ENCODE results near the gene SDR9C7. TPM values are rescaled to one million over a fixed set of nuclear protein-coding genes. Genes with fewer than 3 reads are reported as not detected.
"Not testable (repeated sequence)": the region's sequence is repeated elsewhere in the genome, so short reads cannot be mapped to it uniquely, and the experiment has no call there.

Gene SDR9C7
- total RNA-seq, 1 donor from 2014 or later: not detected

GRCh38 chr12:56921346-56921745, 12.9 kb downstream of the SDR9C7 start:
- Mint-ChIP-seq H3K4me3 (no peak overlapping the region), H3K9me3 (peaks cover 4% of the 10 kb centered on the region), H3K27ac (no peak overlapping the region), H3K27me3 (ENCODE audit: insufficient read depth) (no peaks in the 10 kb centered on the region), H3K4me1 (ENCODE audit: low read depth) (no peaks in the 10 kb centered on the region), H3K36me3 (ENCODE audit: low read depth) (no peaks in the 10 kb centered on the region)
- no peak for DNase-seq (ENCODE audit: low spot score)
- intact Hi-C loops (cut with micrococcal nuclease): no loop called here

- H3K4me3 Mint-ChIP-seq; H3K36me3 Mint-ChIP-seq (ENCODE audit: low read depth); intact Hi-C loops (cut with micrococcal nuclease); DNase-seq (ENCODE audit: low spot score); H3K27me3 Mint-ChIP-seq (ENCODE audit: insufficient read depth); H3K27ac Mint-ChIP-seq; H3K4me1 Mint-ChIP-seq (ENCODE audit: low read depth); H3K9me3 Mint-ChIP-seq: not testable (repeated sequence)
Observed at GRCh38 chr12:56918139-56918538, 16.1 kb downstream of the SDR9C7 start.

DNA sequence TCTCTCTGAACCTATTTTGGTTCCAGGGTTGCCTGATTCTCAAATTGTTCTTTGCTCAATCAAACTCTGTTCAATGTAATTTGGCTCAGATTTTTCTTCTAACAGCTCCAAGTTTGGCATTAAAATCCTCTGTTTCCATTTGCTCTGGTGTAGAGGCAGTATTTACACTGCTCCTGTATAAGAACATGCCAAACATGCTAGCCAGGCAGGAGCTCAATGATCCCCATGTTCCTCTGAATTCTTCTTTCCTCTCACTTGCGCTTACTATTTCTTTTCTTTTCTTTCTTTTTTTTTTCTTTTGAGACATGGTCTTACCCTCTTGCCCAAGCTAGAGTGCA, 17.2 kb downstream of the SDR9C7 start:
- H3K9me3 Mint-ChIP-seq: peaks cover 4% of the 10 kb centered on the region
- intact Hi-C loops (cut with micrococcal nuclease): no loop called here
- no peak overlapping the region for H3K4me3 Mint-ChIP-seq
- DNase-seq (ENCODE audit: low spot score): no peak
- H3K4me1 Mint-ChIP-seq (ENCODE audit: low read depth): no peaks in the 10 kb centered on the region
- no peak overlapping the region for H3K27ac Mint-ChIP-seq
- no peaks in the 10 kb centered on the region for H3K36me3 Mint-ChIP-seq (ENCODE audit: low read depth)
- peaks cover under 1% of the 10 kb centered on the region for H3K27me3 Mint-ChIP-seq (ENCODE audit: insufficient read depth)

- Mint-ChIP-seq H3K4me1 (ENCODE audit: low read depth) (no peaks in the 10 kb centered on the region), H3K27ac (no peak overlapping the region), H3K36me3 (ENCODE audit: low read depth) (no peaks in the 10 kb centered on the region), H3K4me3 (no peak overlapping the region), H3K27me3 (ENCODE audit: insufficient read depth) (peaks cover 2% of the 10 kb centered on the region), H3K9me3 (peaks cover 4% of the 10 kb centered on the region)
- no peak for DNase-seq (ENCODE audit: low spot score)
- intact Hi-C loops (cut with micrococcal nuclease): no loop called here
Observed at GRCh38 chr12:56916296-56916995, 17.8 kb downstream of the SDR9C7 start.

GRCh38 chr12:56914724-56915123, 19.5 kb downstream of the SDR9C7 start:
- DNase-seq (ENCODE audit: low spot score): no peak
- Mint-ChIP-seq H3K4me3 (no peak overlapping the region), H3K4me1 (ENCODE audit: low read depth) (no peaks in the 10 kb centered on the region), H3K36me3 (ENCODE audit: low read depth) (no peaks in the 10 kb centered on the region), H3K9me3 (peaks cover 11% of the 10 kb centered on the region), H3K27me3 (ENCODE audit: insufficient read depth) (peaks cover 2% of the 10 kb centered on the region), H3K27ac (no peak overlapping the region)
- intact Hi-C loops (cut with micrococcal nuclease): no loop called here

DNA sequence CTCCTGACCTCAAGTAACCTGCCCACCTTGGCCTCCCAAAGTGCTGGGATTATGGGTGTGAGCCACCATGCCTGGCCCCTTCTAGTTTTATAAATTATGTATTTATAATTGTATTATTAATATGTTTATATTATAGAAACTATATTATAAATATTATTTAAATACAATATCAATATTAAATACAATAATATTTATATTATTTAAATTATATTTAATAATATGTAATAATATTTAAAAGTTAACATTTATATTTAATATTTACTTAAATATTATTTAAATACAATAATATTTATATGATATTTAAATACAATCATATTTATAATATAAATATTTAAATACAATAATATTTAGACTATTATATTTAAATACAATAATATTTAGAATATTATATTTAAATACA, 20.0 kb downstream of the SDR9C7 start:
- Mint-ChIP-seq H3K27ac (no peak overlapping the region), H3K4me3 (no peak overlapping the region), H3K36me3 (ENCODE audit: low read depth) (no peaks in the 10 kb centered on the region), H3K4me1 (ENCODE audit: low read depth) (no peaks in the 10 kb centered on the region), H3K9me3 (peaks cover 15% of the 10 kb centered on the region), H3K27me3 (ENCODE audit: insufficient read depth) (peaks cover 2% of the 10 kb centered on the region)
- DNase-seq (ENCODE audit: low spot score): no peak
- intact Hi-C loops (cut with micrococcal nuclease): no loop called here

- intact Hi-C loops (cut with micrococcal nuclease); H3K4me3 Mint-ChIP-seq; H3K4me1 Mint-ChIP-seq (ENCODE audit: low read depth); H3K27me3 Mint-ChIP-seq (ENCODE audit: insufficient read depth); H3K36me3 Mint-ChIP-seq (ENCODE audit: low read depth); H3K27ac Mint-ChIP-seq; DNase-seq (ENCODE audit: low spot score): not testable (repeated sequence)
- H3K9me3 Mint-ChIP-seq: peaks cover 32% of the 10 kb centered on the region
Observed at GRCh38 chr12:56909403-56909802, 24.8 kb downstream of the SDR9C7 start.

GRCh38 chr12:56908136-56908535, 26.1 kb downstream of the SDR9C7 start:
- H3K27ac Mint-ChIP-seq: no peak overlapping the region
- no peaks in the 10 kb centered on the region for H3K36me3 Mint-ChIP-seq (ENCODE audit: low read depth)
- H3K4me1 Mint-ChIP-seq (ENCODE audit: low read depth): no peaks in the 10 kb centered on the region
- DNase-seq (ENCODE audit: low spot score): no peak
- no peak overlapping the region for H3K4me3 Mint-ChIP-seq
- peaks cover 4% of the 10 kb centered on the region for H3K27me3 Mint-ChIP-seq (ENCODE audit: insufficient read depth)
- intact Hi-C loops (cut with micrococcal nuclease): no loop called here
- peaks cover 32% of the 10 kb centered on the region for H3K9me3 Mint-ChIP-seq

- intact Hi-C loops (cut with micrococcal nuclease): no loop called here
- no peak overlapping the region for H3K4me3 Mint-ChIP-seq
- no peaks in the 10 kb centered on the region for H3K4me1 Mint-ChIP-seq (ENCODE audit: low read depth)
- no peaks in the 10 kb centered on the region for H3K36me3 Mint-ChIP-seq (ENCODE audit: low read depth)
- no peak for DNase-seq (ENCODE audit: low spot score)
- peaks cover 3% of the 10 kb centered on the region for H3K27me3 Mint-ChIP-seq (ENCODE audit: insufficient read depth)
- peaks cover 43% of the 10 kb centered on the region for H3K9me3 Mint-ChIP-seq
- no peak overlapping the region for H3K27ac Mint-ChIP-seq
Observed at GRCh38 chr12:56905852-56906251, 28.4 kb downstream of the SDR9C7 start.

- no peak for DNase-seq (ENCODE audit: low spot score)
- Mint-ChIP-seq H3K4me1 (ENCODE audit: low read depth) (no peaks in the 10 kb centered on the region), H3K27me3 (ENCODE audit: insufficient read depth) (peaks cover 3% of the 10 kb centered on the region), H3K36me3 (ENCODE audit: low read depth) (no peaks in the 10 kb centered on the region), H3K9me3 (peaks cover 30% of the 10 kb centered on the region), H3K27ac (no peak overlapping the region), H3K4me3 (no peak overlapping the region)
- intact Hi-C loops (cut with micrococcal nuclease): no loop called here
Observed at GRCh38 chr12:56903374-56903773, 30.8 kb downstream of the SDR9C7 start.

DNA sequence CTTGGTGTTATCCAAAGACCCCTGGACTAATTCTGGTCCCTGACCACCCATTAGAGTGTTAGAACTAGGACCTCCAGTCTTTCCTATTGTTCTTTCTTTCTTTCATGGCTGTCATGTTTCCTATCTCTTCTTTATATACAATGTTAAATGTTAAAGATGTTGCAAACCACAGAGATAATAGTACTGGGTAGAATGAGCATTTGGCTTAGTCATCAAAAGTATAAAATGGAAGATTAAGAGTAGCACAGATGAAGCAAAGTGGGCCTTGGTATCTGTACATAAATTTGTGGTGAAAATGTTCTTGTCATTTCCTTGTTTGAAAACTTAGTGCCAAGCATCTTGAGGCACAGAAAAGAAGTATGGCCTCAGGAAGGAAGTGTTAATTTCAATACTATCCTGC, 32.9 kb downstream of the SDR9C7 start:
- H3K4me3 Mint-ChIP-seq; H3K4me1 Mint-ChIP-seq (ENCODE audit: low read depth); intact Hi-C loops (cut with micrococcal nuclease); H3K27ac Mint-ChIP-seq; DNase-seq (ENCODE audit: low spot score); H3K27me3 Mint-ChIP-seq (ENCODE audit: insufficient read depth); H3K36me3 Mint-ChIP-seq (ENCODE audit: low read depth): not testable (repeated sequence)
- peaks cover 22% of the 10 kb centered on the region for H3K9me3 Mint-ChIP-seq

- Mint-ChIP-seq H3K36me3 (ENCODE audit: low read depth) (no peaks in the 10 kb centered on the region), H3K9me3 (peaks cover 22% of the 10 kb centered on the region), H3K4me1 (ENCODE audit: low read depth) (no peaks in the 10 kb centered on the region), H3K4me3 (no peak overlapping the region), H3K27me3 (ENCODE audit: insufficient read depth) (peaks cover 3% of the 10 kb centered on the region), H3K27ac (no peak overlapping the region)
- intact Hi-C loops (cut with micrococcal nuclease): no loop called here
- no peak for DNase-seq (ENCODE audit: low spot score)
Observed at GRCh38 chr12:56900583-56900982, 33.6 kb downstream of the SDR9C7 start.

GRCh38 chr12:56898938-56899337, 35.3 kb downstream of the SDR9C7 start:
- no peak overlapping the region for H3K4me3 Mint-ChIP-seq
- no peak overlapping the region for H3K27ac Mint-ChIP-seq
- H3K9me3 Mint-ChIP-seq: peaks cover 23% of the 10 kb centered on the region
- intact Hi-C loops (cut with micrococcal nuclease): no loop called here
- H3K36me3 Mint-ChIP-seq (ENCODE audit: low read depth): no peaks in the 10 kb centered on the region
- DNase-seq (ENCODE audit: low spot score): no peak
- H3K27me3 Mint-ChIP-seq (ENCODE audit: insufficient read depth): no peaks in the 10 kb centered on the region
- H3K4me1 Mint-ChIP-seq (ENCODE audit: low read depth): no peaks in the 10 kb centered on the region

DNA sequence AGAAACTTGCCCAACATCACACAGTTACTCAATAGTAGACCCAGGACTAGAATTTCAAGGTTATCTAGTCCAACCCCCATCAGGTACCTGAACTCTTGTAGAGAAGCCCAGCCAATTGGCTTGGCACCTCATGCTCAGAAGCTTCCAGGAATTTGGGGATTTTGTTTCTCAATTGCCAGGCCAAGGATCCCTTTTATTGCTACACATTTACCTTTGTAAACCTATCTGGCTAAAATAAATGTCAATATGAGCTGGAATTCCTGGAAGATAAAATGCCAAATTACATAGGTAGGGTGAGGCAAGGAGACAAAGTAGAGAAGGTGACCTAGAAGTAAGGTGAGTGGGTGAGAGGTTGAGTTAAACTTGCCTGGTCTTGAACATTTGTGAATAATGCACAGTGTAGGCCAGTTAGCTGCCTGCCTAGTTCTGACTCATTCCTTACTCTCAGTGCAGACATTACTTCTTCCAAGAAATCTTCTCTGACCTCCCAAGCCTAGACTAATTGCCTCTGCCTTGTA, 36.3 kb downstream of the SDR9C7 start:
- H3K4me1 Mint-ChIP-seq (ENCODE audit: low read depth): no peaks in the 10 kb centered on the region
- no peaks in the 10 kb centered on the region for H3K36me3 Mint-ChIP-seq (ENCODE audit: low read depth)
- peaks cover 23% of the 10 kb centered on the region for H3K9me3 Mint-ChIP-seq
- H3K4me3 Mint-ChIP-seq: no peak overlapping the region
- no peak overlapping the region for H3K27ac Mint-ChIP-seq
- intact Hi-C loops (cut with micrococcal nuclease): no loop called here
- no peak for DNase-seq (ENCODE audit: low spot score)
- no peaks in the 10 kb centered on the region for H3K27me3 Mint-ChIP-seq (ENCODE audit: insufficient read depth)

Measured in activated T-helper 1 cell treated with anti-CD3 and anti-CD28 coated beads, Interleukin-12 subunit alpha, Interleukin-12 subunit beta, Interleukin-2, Interleukin-4 antibody, amounts not matched to agents 30 ng/mL and 10 ng/mL and 1 ng/mL, durations not matched to agents 14 hours and 24 hours and 36 hours (primary cell).